Tibial artery (tissue), 4 donors: ENCODE results near the gene DSCAM.

Experiments used
- DNase-seq, 2 donors: peaks; one replicate each; pipeline ENCODE4 v3.0.0-alpha.2; 2019
- H3K27ac ChIP-seq, 2 donors: fragments of 200-600 bp; sonication (generic) in 1 of 2; 1 replicate in 1 of 2; 2 replicates in 1 of 2; pipeline ENCODE4 v1.5.1; 2018 to 2019; ENCODE audit warnings: mild to moderate bottlenecking in 1 of 2
- H3K27me3 ChIP-seq, 2 donors: fragments of 200-600 bp; sonication (generic) in 1 of 2; one replicate each; pipeline versions ENCODE4 v1.5.1 to v1.6.0; 2016 to 2019
- H3K36me3 ChIP-seq, 3 donors: fragments of 200-600 bp; sonication (generic) in 2 of 3; one replicate each; pipeline ENCODE4 v1.5.1; 2016 to 2019; ENCODE audit warnings: mild to moderate bottlenecking in 2 of 3
- H3K4me1 ChIP-seq, 4 donors: fragments of 200-600 bp; sonication (generic) in 2 of 4; 1 replicate in 3 of 4; 2 replicates in 1 of 4; pipeline ENCODE4 v1.5.1; 2016 to 2019
- H3K4me3 ChIP-seq, 2 donors: fragments of 200-600 bp; sonication (generic) in 1 of 2; 1 replicate in 1 of 2; 2 replicates in 1 of 2; pipeline ENCODE4 v1.5.1; 2018 to 2019; ENCODE audit warnings: mild to moderate bottlenecking in 2 of 2
- H3K9me3 ChIP-seq, 3 donors: fragments of 200-600 bp; sonication (generic) in 1 of 3; one replicate each; pipeline ENCODE4 v1.5.1; 2016 to 2019
- CTCF ChIP-seq, 2 experiments: fragments of 200-600 bp in 1 of 2; fragments of 450-650 bp in 1 of 2; IDR thresholded peaks; one replicate each; pipeline ENCODE4 v1.5.1; 2017 to 2019; ENCODE audit warnings: antibody characterized with exemption in 2 of 2, mild to moderate bottlenecking in 1 of 2, moderate library complexity in 1 of 2
- intact Hi-C: fragments of 100-400 bp; cut with DNase I; formaldehyde crosslinking; loops from one replicate; pipeline ENCODE4 v1.15.0; 2023; ENCODE audit warnings: low total_unique reads

DSCAM gene

DNA sequence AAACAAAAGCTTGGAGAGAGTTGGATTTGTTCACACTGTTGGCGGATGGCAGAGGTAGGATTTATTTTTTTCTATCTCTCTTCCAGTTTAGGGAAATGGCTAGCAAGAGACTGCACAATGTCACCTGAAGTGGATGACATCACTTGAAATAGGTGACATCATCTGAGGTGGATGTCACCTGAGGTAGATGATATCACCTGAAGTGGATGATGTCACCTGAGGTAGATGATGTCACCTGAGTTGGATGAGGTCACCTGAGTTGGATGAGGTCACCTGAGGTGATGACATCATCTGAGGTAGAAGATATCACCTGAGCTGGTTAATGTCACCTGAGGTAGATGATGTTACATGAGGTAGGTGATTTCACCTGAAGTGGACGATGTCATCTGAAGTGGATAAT is 413.4 kb downstream of the DSCAM start:
- no peak for TF ChIP-seq CTCF (IDR thresholded peaks at IDR 0.05)
- Histone ChIP-seq H3K4me3 (no peak overlapping the region), H3K4me1 (no peaks in the 10 kb centered on the region), H3K27ac (no peak overlapping the region), H3K9me3 (no peaks in the 10 kb centered on the region), H3K36me3 (no peaks in the 10 kb centered on the region), H3K27me3 (no peaks in the 10 kb centered on the region)
- no peak for DNase-seq
- intact Hi-C loops, result no loop called here

GRCh38 chr21:40425981-40426380 is 421.0 kb downstream of the DSCAM start:
- no peak for DNase-seq
- TF ChIP-seq CTCF (IDR thresholded peaks at IDR 0.05), result no peak
- intact Hi-C loops, result no loop called here
- no peaks in the 10 kb centered on the region for H3K27me3 ChIP-seq
- no peaks in the 10 kb centered on the region for H3K9me3 ChIP-seq
- no peaks in the 10 kb centered on the region for H3K4me1 ChIP-seq
- H3K4me3 ChIP-seq, result no peak overlapping the region
- H3K36me3 ChIP-seq, result no peaks in the 10 kb centered on the region
- no peak overlapping the region for H3K27ac ChIP-seq

- Histone ChIP-seq H3K27ac (no peak overlapping the region), H3K9me3 (no peaks in the 10 kb centered on the region), H3K27me3 (no peaks in the 10 kb centered on the region), H3K36me3 (no peaks in the 10 kb centered on the region), H3K4me1 (no peaks in the 10 kb centered on the region), H3K4me3 (no peak overlapping the region)
- no peak for TF ChIP-seq CTCF (IDR thresholded peaks at IDR 0.05)
- DNase-seq, result no peak
- intact Hi-C loops, result no loop called here
These were observed 423.9 kb downstream of the DSCAM start for GRCh38 chr21:40422896-40423635.

GRCh38 chr21:40421121-40421520 is 425.8 kb downstream of the DSCAM start:
- H3K27ac ChIP-seq, result no peak overlapping the region
- H3K36me3 ChIP-seq, result no peaks in the 10 kb centered on the region
- H3K9me3 ChIP-seq, result no peaks in the 10 kb centered on the region
- no peaks in the 10 kb centered on the region for H3K27me3 ChIP-seq
- TF ChIP-seq CTCF (IDR thresholded peaks at IDR 0.05), result no peak
- H3K4me1 ChIP-seq, result no peaks in the 10 kb centered on the region
- no peak for DNase-seq
- intact Hi-C loops, result no loop called here
- no peak overlapping the region for H3K4me3 ChIP-seq

DNA sequence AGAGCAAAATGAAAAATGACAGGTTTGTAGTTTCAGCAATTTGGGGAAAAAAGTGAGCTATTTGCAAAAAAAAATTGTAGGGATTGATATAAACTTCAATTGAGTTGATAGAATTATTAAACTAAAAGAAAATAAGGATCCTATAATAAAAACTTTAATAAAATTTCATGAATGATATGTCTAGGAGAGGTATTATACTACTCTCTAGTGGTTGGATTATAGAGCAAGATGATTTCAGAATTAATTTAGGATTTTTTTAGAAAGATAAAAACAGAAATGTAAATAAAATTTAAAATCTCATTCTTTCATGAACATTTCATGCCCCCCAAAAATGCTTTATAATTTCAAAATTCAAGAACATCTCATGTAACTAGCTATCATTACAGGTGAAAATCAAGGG is 430.4 kb downstream of the DSCAM start:
- no peak for TF ChIP-seq CTCF (IDR thresholded peaks at IDR 0.05)
- Histone ChIP-seq H3K27me3 (no peaks in the 10 kb centered on the region), H3K27ac (no peak overlapping the region), H3K4me3 (no peak overlapping the region), H3K36me3 (no peaks in the 10 kb centered on the region), H3K4me1 (no peaks in the 10 kb centered on the region), H3K9me3 (no peaks in the 10 kb centered on the region)
- DNase-seq, result no peak
- intact Hi-C loops, result no loop called here

DNA sequence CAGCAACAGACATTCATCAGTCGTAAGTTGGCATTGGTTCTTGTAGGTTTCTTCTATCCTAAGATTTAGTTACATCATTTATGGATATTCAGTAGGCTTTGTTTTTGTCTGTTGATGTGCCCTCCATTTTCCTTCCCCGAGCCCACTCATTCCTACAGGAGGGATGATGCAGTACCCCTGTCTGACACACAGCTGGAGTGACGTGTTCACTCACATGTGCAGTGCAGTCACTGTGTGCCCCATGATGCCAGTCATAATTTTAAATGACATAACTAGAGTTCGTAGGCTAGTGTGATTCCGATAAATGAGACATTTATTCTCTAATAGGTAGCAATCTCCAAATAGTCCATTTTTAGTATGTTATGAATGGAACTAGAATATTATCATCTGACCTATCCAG is 438.4 kb downstream of the DSCAM start:
- TF ChIP-seq CTCF (IDR thresholded peaks at IDR 0.05), result no peak
- H3K4me3 ChIP-seq, result no peak overlapping the region
- intact Hi-C loops, result no loop called here

More for the DNA sequence above, 438.4 kb downstream of the DSCAM start:
- no peaks in the 10 kb centered on the region for H3K36me3 ChIP-seq
- H3K27ac ChIP-seq, result no peak overlapping the region
- no peak for DNase-seq
- no peaks in the 10 kb centered on the region for H3K27me3 ChIP-seq
- H3K9me3 ChIP-seq, result no peaks in the 10 kb centered on the region
- H3K4me1 ChIP-seq, result no peaks in the 10 kb centered on the region
